IMR-90 (cell line): Measurements from ENCODE around the gene ZMYM4. TPM values are rescaled to one million over a fixed set of nuclear protein-coding genes. Genes with fewer than 3 reads are reported as not detected.

Source experiments
- ATAC-seq: fragments of 200-7000 bp; cut with Tn5 transposase; 2 replicates; pipeline ENCODE4 v1.9.1; 2020; ENCODE audit warnings: low read depth, mild to moderate bottlenecking, moderate library complexity
- BruUV-seq: library from RNA; stranded (reverse); fragments of 400-500 nt; replicated peaks from 2 replicates; lab custom pipeline; 2021; lab: Mats Ljungman, UMichigan
- CTCF ChIA-PET: fragments of 300-600 bp; formaldehyde crosslinking; extraction: SDS; loops from one replicate; lab custom pipeline; 2021; ENCODE audit warnings: antibody characterized with exemption; lab: Yijun Ruan, JAX
- POLR2A ChIA-PET: fragments of 300-600 bp; sonication (Branson Sonifier 250); formaldehyde crosslinking; loops from one replicate; lab custom pipeline; 2022; ENCODE audit warnings: antibody characterized with exemption; ENCODE audit not compliant: unreplicated experiment; lab: Charles Lee
- DNase-seq: peaks from one replicate; pipeline ENCODE4 v3.0.0; 2013
- H2AFZ ChIP-seq: replicated peaks from 2 replicates; pipeline ENCODE3; 2013; ENCODE audit warnings: low read length, mild to moderate bottlenecking; ENCODE audit not compliant: poor library complexity
- H2AK5ac ChIP-seq: 2 replicates; pipeline ENCODE4 v1.6.1; 2013; ENCODE audit warnings: low read depth, low read length, inconsistent platforms
- H2AK9ac ChIP-seq: replicated peaks from 2 replicates; pipeline ENCODE3; 2013; ENCODE audit warnings: mild to moderate bottlenecking, low read depth, low read length, moderate library complexity; ENCODE audit not compliant: poor library complexity
- H2BK120ac ChIP-seq: 2 replicates; pipeline ENCODE4 v1.6.1; 2013; ENCODE audit warnings: low read depth, low read length, inconsistent platforms
- H2BK15ac ChIP-seq: 3 replicates; pipeline ENCODE4 v1.6.1; 2013; ENCODE audit warnings: low read depth, low read length, inconsistent platforms
- H2BK20ac ChIP-seq: 2 replicates; pipeline ENCODE4 v1.6.1; 2013; ENCODE audit warnings: low read depth, mild to moderate bottlenecking, inconsistent platforms, low read length, moderate library complexity
- H2BK5ac ChIP-seq: 2 replicates; pipeline ENCODE4 v1.6.1; 2013; ENCODE audit warnings: mild to moderate bottlenecking, low read depth, low read length, inconsistent platforms; ENCODE audit not compliant: poor library complexity, severe bottlenecking
- H3K14ac ChIP-seq: replicated peaks from 2 replicates; pipeline ENCODE4 v1.6.1; 2013; ENCODE audit warnings: low read depth, low read length, inconsistent platforms
- H3K18ac ChIP-seq: 2 replicates; pipeline ENCODE4 v1.6.1; 2013; ENCODE audit warnings: low read depth, low read length, control low read depth
- H3K23ac ChIP-seq: 2 replicates; pipeline ENCODE4 v1.6.1; 2013; ENCODE audit warnings: low read depth, low read length, inconsistent platforms
- H3K27ac ChIP-seq: 2 replicates; pipeline ENCODE4 v1.5.1; 2013; ENCODE audit warnings: mild to moderate bottlenecking, control low read depth, low read length; ENCODE audit not compliant: insufficient read depth
- H3K27me3 ChIP-seq: 2 replicates; pipeline ENCODE4 v1.6.1; 2013; ENCODE audit warnings: low read length; ENCODE audit not compliant: control insufficient read depth, insufficient read depth
- H3K36me3 ChIP-seq: 2 replicates; pipeline ENCODE4 v1.6.1; 2013; ENCODE audit warnings: low read length, mixed read lengths; ENCODE audit not compliant: control insufficient read depth, insufficient read depth
- H3K4ac ChIP-seq: 2 replicates; pipeline ENCODE4 v1.6.1; 2013; ENCODE audit warnings: low read depth, low read length, inconsistent platforms
- H3K4me1 ChIP-seq: 2 replicates; pipeline ENCODE4 v1.6.1; 2013; ENCODE audit warnings: low read length, mixed read lengths; ENCODE audit not compliant: control insufficient read depth, insufficient read depth
- H3K4me2 ChIP-seq: 2 replicates; pipeline ENCODE4 v1.6.1; 2013; ENCODE audit warnings: low read depth, mild to moderate bottlenecking, control low read depth, low read length, moderate library complexity
- H3K4me3 ChIP-seq: 2 replicates; pipeline ENCODE4 v1.5.1; 2013; ENCODE audit warnings: low read depth, mild to moderate bottlenecking, control low read depth, low read length, moderate library complexity; ENCODE audit not compliant: insufficient read depth
- H3K56ac ChIP-seq: 2 replicates; pipeline ENCODE4 v1.6.1; 2013; ENCODE audit warnings: low read length, inconsistent platforms; ENCODE audit not compliant: insufficient read depth; ENCODE audit errors: extremely low read depth
- H3K79me1 ChIP-seq, 2 experiments: 2 replicates each; pipeline ENCODE4 v1.6.1; 2013; ENCODE audit warnings: low read length in 2 of 2, inconsistent platforms in 1 of 2, low read depth in 1 of 2
- H3K9ac ChIP-seq: 2 replicates; pipeline ENCODE4 v1.6.1; 2013; ENCODE audit warnings: low read depth, low read length, control low read depth
- H3K9me1 ChIP-seq: 2 replicates; pipeline ENCODE4 v1.6.1; 2013; ENCODE audit warnings: low read length, inconsistent platforms; ENCODE audit not compliant: insufficient read depth
- H3K9me3 ChIP-seq: 2 replicates; pipeline ENCODE4 v1.6.1; 2013; ENCODE audit warnings: low read length; ENCODE audit not compliant: control insufficient read depth, insufficient read depth
- H4K20me1 ChIP-seq: 2 replicates; pipeline ENCODE4 v1.6.1; 2013; ENCODE audit warnings: low read length, inconsistent platforms; ENCODE audit not compliant: insufficient read depth
- H4K5ac ChIP-seq: 2 replicates; pipeline ENCODE4 v1.6.1; 2013; ENCODE audit warnings: mild to moderate bottlenecking, low read depth, low read length, control low read depth
- H4K8ac ChIP-seq, 2 experiments: 2 replicates each; pipeline ENCODE4 v1.6.1; 2013; ENCODE audit warnings: low read depth in 2 of 2, low read length in 2 of 2, control low read depth in 1 of 2, inconsistent platforms in 1 of 2
- H4K91ac ChIP-seq: 2 replicates; pipeline ENCODE4 v1.6.1; 2013; ENCODE audit warnings: low read depth, low read length, inconsistent platforms; ENCODE audit not compliant: insufficient read depth
- BHLHE40 ChIP-seq: fragments of 150-350 bp; IDR thresholded peaks from 2 replicates; pipeline ENCODE4 v1.6.1; 2016; ENCODE audit warnings: mild to moderate bottlenecking, low read depth, low read length
- FOS ChIP-seq: fragments of 150-350 bp; IDR thresholded peaks from 2 replicates; pipeline ENCODE4 v1.6.1; 2016; ENCODE audit warnings: low read depth, low read length
- MAFK ChIP-seq: IDR thresholded peaks from 2 replicates; pipeline ENCODE4 v1.6.1; 2012; ENCODE audit warnings: low read depth, low read length, improper control_type of control experiment
- MAZ ChIP-seq: IDR thresholded peaks from 2 replicates; pipeline ENCODE4 v1.6.1; 2012; ENCODE audit warnings: low read depth, mild to moderate bottlenecking, low read length, improper control_type of control experiment, moderate library complexity, borderline replicate concordance
- NFE2L2 ChIP-seq: fragments of 150-350 bp; IDR thresholded peaks from 2 replicates; pipeline ENCODE4 v1.6.1; 2016; ENCODE audit warnings: low read depth, mild to moderate bottlenecking, low read length
- RAD21 ChIP-seq: IDR thresholded peaks from 2 replicates; pipeline ENCODE4 v1.6.1; 2012; ENCODE audit warnings: low read length, improper control_type of control experiment
- RCOR1 ChIP-seq: IDR thresholded peaks from 2 replicates; pipeline ENCODE4 v1.6.1; 2012; ENCODE audit warnings: mild to moderate bottlenecking, low read length, improper control_type of control experiment; ENCODE audit not compliant: insufficient replicate concordance
- RFX5 ChIP-seq: IDR thresholded peaks from 2 replicates; pipeline ENCODE4 v1.8.0; 2012; ENCODE audit warnings: low read depth, mild to moderate bottlenecking, low read length, moderate library complexity
- SMC3 ChIP-seq: fragments of 150-350 bp; IDR thresholded peaks from 2 replicates; pipeline ENCODE4 v1.6.1; 2016; ENCODE audit warnings: low read depth, mild to moderate bottlenecking, antibody characterized with exemption, low read length, moderate library complexity
- WGBS, 2 experiments: methylation state at CpG; one replicate each; pipeline versions ENCODE4 v1.1.5 to v1.1.7; 2013; ENCODE audit warnings: missing lambda C conversion rate in 2 of 2; ENCODE audit not compliant: insufficient read length in 1 of 2; ENCODE audit errors: extremely low coverage in 2 of 2; 5-methylcytosine and 5-hydroxymethylcytosine counted together
- dilution Hi-C: fragments of 300-500 bp; cut with HindIII; formaldehyde crosslinking; loops from one replicate; pipeline ENCODE4 v1.14.3; 2018; ENCODE audit warnings: low sequenced_read_pairs; ENCODE audit not compliant: unreplicated experiment
- in situ Hi-C: fragments of 300-500 bp; cut with MboI; formaldehyde crosslinking; loops from 3 replicates; pipeline ENCODE4 v1.14.3; 2019; ENCODE audit warnings: low sequenced_read_pairs, inconsistent platforms, mixed read lengths
- intact Hi-C: fragments of 100-400 bp; cut with micrococcal nuclease; formaldehyde crosslinking; loops from 2 replicates; pipeline ENCODE4 v1.10.0; 2022
- polyA plus RNA-seq, 3 experiments: library from polyadenylated mRNA; depleted of rRNA; stranded (reverse); fragments of >200 nt; gene quantifications; 2 replicates each; pipeline ENCODE4 v1.2.3, GENCODE V29; 2012; ENCODE audit warnings: low replicate concordance in 1 of 3
- total RNA-seq: library from RNA; depleted of rRNA; stranded (reverse); fragments of >200 nt; gene quantifications from 2 replicates; pipeline ENCODE4 v1.2.3, GENCODE V29; 2012
- TF ChIP-seq, protein P1 (sequence below): fragments of 150-350 bp; IDR thresholded peaks from 2 replicates; pipeline ENCODE4 v1.6.1; 2016; ENCODE audit warnings: low read depth, mild to moderate bottlenecking, low read length, moderate library complexity, borderline replicate concordance
- TF ChIP-seq, protein P2 (sequence below): fragments of 150-350 bp; IDR thresholded peaks from 2 replicates; pipeline ENCODE4 v1.6.1; 2017; ENCODE audit warnings: mild to moderate bottlenecking, antibody characterized with exemption, low read length, low read depth
- TF ChIP-seq, protein P3 (sequence below): conservative IDR thresholded peaks from 2 replicates; pipeline ENCODE4 v1.5.1; 2012; ENCODE audit warnings: mild to moderate bottlenecking, low read depth, low read length, improper control_type of control experiment

Gene ZMYM4
- total and polyA plus RNA-seq, 2 of the 4 experiments (the other 2 are of a cell fraction) = 14.7 to 53.8 TPM

DNA sequence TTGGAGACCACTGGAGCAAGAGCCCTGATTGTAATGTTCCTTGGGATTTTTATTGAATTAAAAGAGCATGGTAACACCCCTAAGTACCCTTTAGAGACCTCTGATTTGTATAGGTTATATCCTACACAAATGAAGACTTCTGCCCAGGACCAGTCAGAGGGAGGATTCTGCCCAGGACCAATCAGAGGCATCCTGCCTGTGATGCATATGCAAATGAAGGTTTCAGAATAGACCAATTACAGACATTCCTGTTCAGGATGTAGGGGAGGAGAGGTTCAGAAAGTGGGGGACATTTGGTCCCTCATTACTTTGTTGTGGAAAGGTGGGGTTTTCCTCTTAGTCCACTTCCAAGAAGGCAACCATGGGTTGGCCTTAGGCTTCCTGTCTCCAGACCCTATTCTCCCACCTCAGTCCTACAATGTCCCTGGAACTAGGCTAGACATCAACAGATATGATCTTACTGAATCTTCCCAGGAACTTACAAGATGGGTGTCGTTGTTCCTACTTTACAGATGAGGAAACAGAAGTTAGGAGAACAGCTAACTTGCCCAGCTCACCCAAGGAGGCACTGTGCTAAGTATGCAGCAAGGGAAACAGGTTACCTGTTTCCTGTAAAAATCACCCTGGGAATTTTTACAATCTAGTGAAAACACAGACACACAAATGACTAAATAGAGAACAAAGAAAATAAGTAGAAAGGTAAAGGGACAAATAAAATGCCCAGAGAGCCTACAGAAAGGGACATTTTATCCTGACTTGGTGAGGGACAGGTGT lies 38.7 kb upstream of the ZMYM4 start:
- H3K79me1 ChIP-seq = no peaks in the 10 kb centered on the region
- no peak overlapping the region for H3K14ac ChIP-seq
- H3K36me3 ChIP-seq = no peaks in the 10 kb centered on the region
- H2BK5ac ChIP-seq = no peak overlapping the region
- no peak overlapping the region for H4K91ac ChIP-seq
- no peak overlapping the region for H3K9ac ChIP-seq
- no peaks in the 10 kb centered on the region; the same call in 1 of the 2 replicates for H3K27me3 ChIP-seq
- BruUV-seq = no TSS peak
- no peak overlapping the region for H2AFZ ChIP-seq
- no CpG with 5 or more reads among the region's 1 CpG for WGBS, 2 experiments
- H3K56ac ChIP-seq = no peak overlapping the region
- H4K8ac ChIP-seq = no peak overlapping the region
- no peak overlapping the region for H3K4me2 ChIP-seq
- CTCF ChIA-PET = no interaction called here
- H3K9me1 ChIP-seq = no peaks in the 10 kb centered on the region
- no peak overlapping the region for H2AK5ac ChIP-seq
- in situ Hi-C loops = no loop called here
- no peak overlapping the region for H3K18ac ChIP-seq
- no peak overlapping the region for H2BK15ac ChIP-seq
- no peak overlapping the region for H3K4ac ChIP-seq
- H3K9me3 ChIP-seq = 0 out of 2 replicates have a peak, but pooled peaks cover 2% of the 10 kb centered on the region
- H2BK120ac ChIP-seq = no peak overlapping the region
- DNase-seq = no peak
- POLR2A ChIA-PET = no interaction called here
- no peak overlapping the region for H3K27ac ChIP-seq
- H3K23ac ChIP-seq = no peak overlapping the region; the same call in 1 of the 2 replicates
- dilution Hi-C loops = no loop called here
- intact Hi-C loops = no loop called here
- no peak overlapping the region for H2BK20ac ChIP-seq
- no peak overlapping the region for H2AK9ac ChIP-seq
- H3K4me3 ChIP-seq = no peak overlapping the region
- TF ChIP-seq RCOR1 (no peak), RFX5 (no peak), MAFK (no peak), SMC3 (no peak), MAZ (no peak), BHLHE40 (no peak), RAD21 (no peak), FOS (no peak), NFE2L2 (no peak)
- TF ChIP-seq, protein P1, sequence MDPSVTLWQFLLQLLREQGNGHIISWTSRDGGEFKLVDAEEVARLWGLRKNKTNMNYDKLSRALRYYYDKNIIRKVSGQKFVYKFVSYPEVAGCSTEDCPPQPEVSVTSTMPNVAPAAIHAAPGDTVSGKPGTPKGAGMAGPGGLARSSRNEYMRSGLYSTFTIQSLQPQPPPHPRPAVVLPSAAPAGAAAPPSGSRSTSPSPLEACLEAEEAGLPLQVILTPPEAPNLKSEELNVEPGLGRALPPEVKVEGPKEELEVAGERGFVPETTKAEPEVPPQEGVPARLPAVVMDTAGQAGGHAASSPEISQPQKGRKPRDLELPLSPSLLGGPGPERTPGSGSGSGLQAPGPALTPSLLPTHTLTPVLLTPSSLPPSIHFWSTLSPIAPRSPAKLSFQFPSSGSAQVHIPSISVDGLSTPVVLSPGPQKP = no peak
- TF ChIP-seq, protein P2, sequence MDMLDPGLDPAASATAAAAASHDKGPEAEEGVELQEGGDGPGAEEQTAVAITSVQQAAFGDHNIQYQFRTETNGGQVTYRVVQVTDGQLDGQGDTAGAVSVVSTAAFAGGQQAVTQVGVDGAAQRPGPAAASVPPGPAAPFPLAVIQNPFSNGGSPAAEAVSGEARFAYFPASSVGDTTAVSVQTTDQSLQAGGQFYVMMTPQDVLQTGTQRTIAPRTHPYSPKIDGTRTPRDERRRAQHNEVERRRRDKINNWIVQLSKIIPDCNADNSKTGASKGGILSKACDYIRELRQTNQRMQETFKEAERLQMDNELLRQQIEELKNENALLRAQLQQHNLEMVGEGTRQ = no peak
- TF ChIP-seq, protein P3, sequence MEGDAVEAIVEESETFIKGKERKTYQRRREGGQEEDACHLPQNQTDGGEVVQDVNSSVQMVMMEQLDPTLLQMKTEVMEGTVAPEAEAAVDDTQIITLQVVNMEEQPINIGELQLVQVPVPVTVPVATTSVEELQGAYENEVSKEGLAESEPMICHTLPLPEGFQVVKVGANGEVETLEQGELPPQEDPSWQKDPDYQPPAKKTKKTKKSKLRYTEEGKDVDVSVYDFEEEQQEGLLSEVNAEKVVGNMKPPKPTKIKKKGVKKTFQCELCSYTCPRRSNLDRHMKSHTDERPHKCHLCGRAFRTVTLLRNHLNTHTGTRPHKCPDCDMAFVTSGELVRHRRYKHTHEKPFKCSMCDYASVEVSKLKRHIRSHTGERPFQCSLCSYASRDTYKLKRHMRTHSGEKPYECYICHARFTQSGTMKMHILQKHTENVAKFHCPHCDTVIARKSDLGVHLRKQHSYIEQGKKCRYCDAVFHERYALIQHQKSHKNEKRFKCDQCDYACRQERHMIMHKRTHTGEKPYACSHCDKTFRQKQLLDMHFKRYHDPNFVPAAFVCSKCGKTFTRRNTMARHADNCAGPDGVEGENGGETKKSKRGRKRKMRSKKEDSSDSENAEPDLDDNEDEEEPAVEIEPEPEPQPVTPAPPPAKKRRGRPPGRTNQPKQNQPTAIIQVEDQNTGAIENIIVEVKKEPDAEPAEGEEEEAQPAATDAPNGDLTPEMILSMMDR = no peak
- no peak for ATAC-seq
- H4K20me1 ChIP-seq = no peaks in the 10 kb centered on the region
- no peaks in the 10 kb centered on the region for H3K4me1 ChIP-seq
- no peak overlapping the region for H4K5ac ChIP-seq
